Measurements from ENCODE around the gene APOB.

GRCh38 chr2:20962939-20963557 lies 80.8 kb downstream of the APOB start:
- TF ChIP-seq CTCF (conservative IDR thresholded peaks at IDR 0.05; ENCODE audit: low read depth, low read length), result peak; percentile 86
- no peak for TF ChIP-seq EZH2 (IDR thresholded peaks at IDR 0.05; ENCODE audit: low read length, unreplicated experiment)

Measured in PC-3 (cell line).